ENCODE data around the gene PVR.

GRCh38 chr19:44710483-44710882, 66.8 kb downstream of the PVR start:
- no peak for TF ChIP-seq SUZ12 (IDR thresholded peaks at IDR 0.05)
- no peak for TF ChIP-seq LEF1 (IDR thresholded peaks at IDR 0.05; ENCODE audit: borderline replicate concordance)
